Thyroid gland (tissue), 4 donors: ENCODE measurements around the gene RSPH9. TPM values are rescaled to one million over a fixed set of nuclear protein-coding genes. Genes with fewer than 3 reads are reported as not detected.

ENCODE experiments used
- DNase-seq, 2 donors: peaks; one replicate each; pipeline ENCODE4 v3.0.0-alpha.2; 2019
- H3K27ac ChIP-seq, 3 donors: fragments of 200-600 bp; sonication (generic); 1 replicate in 2 of 3; 2 replicates in 1 of 3; pipeline ENCODE4 v1.5.1; 2016 to 2019; ENCODE audit warnings: mild to moderate bottlenecking in 1 of 3, moderate library complexity in 1 of 3
- H3K27me3 ChIP-seq: fragments of 200-600 bp; sonication (generic); one replicate; pipeline ENCODE4 v1.5.1; 2019
- H3K36me3 ChIP-seq, 2 donors: fragments of 200-600 bp; sonication (generic); one replicate each; pipeline ENCODE4 v1.5.1; 2016 to 2019
- H3K4me1 ChIP-seq, 2 donors: fragments of 200-600 bp; sonication (generic); one replicate each; pipeline ENCODE4 v1.5.1; 2017 to 2019
- H3K4me3 ChIP-seq, 3 donors: fragments of 200-600 bp; sonication (generic); replicated peaks in 1 of 3; 1 replicate in 2 of 3; 2 replicates in 1 of 3; pipeline ENCODE4 v1.5.1; 2016; ENCODE audit warnings: mild to moderate bottlenecking in 1 of 3
- H3K9me3 ChIP-seq: fragments of 200-600 bp; sonication (generic); one replicate; pipeline ENCODE4 v1.5.1; 2017
- CTCF ChIP-seq, 6 experiments: fragments of 200-600 bp in 3 of 6; fragments of 450-650 bp in 3 of 6; sonication (generic) in 3 of 6; IDR thresholded peaks; one replicate each; pipeline ENCODE4 v1.5.1; 2016 to 2019; ENCODE audit warnings: antibody characterized with exemption in 6 of 6, mild to moderate bottlenecking in 2 of 6, inconsistent platforms in 1 of 6, moderate library complexity in 1 of 6
- POLR2A ChIP-seq, 2 donors: fragments of 450-650 bp; IDR thresholded peaks; one replicate each; pipeline ENCODE4 v1.6.1; 2017; ENCODE audit warnings: antibody characterized with exemption in 2 of 2, mild to moderate bottlenecking in 2 of 2, moderate library complexity in 1 of 2
- WGBS, 2 donors: methylation state at CpG; one replicate each; pipeline ENCODE4 v1.1.5; 2017; 5-methylcytosine and 5-hydroxymethylcytosine counted together
- intact Hi-C: fragments of 100-400 bp; cut with DNase I; formaldehyde crosslinking; loops from one replicate; pipeline ENCODE4 v1.15.1; 2023
- total RNA-seq, 4 donors: library from RNA; depleted of rRNA; stranded (reverse); fragments of >200 nt; gene quantifications; one replicate each; pipeline ENCODE4 v1.2.3, GENCODE V29; 2016

The RSPH9 gene
- total RNA-seq, 4 donors from 2014 or later, result 0.13 TPM; not detected in 3

GRCh38 chr6:43608807-43609206, 36.0 kb upstream of the RSPH9 start:
- TF ChIP-seq CTCF (IDR thresholded peaks at IDR 0.05) (no peak), POLR2A (IDR thresholded peaks at IDR 0.05) (no peak)
- Histone ChIP-seq H3K4me3 (no peak overlapping the region), H3K9me3 (no peaks in the 10 kb centered on the region), H3K36me3 (peaks cover 8 to 15% of the 10 kb centered on the region in 2 donors), H3K27ac (no peak overlapping the region), H3K27me3 (no peaks in the 10 kb centered on the region), H3K4me1 (no peaks in the 10 kb centered on the region)
- DNase-seq, result no peak
- 73 to 82% methylated on average over 1 of the region's 1 CpG for WGBS, 2 donors
- intact Hi-C loops, result no loop called here

DNA sequence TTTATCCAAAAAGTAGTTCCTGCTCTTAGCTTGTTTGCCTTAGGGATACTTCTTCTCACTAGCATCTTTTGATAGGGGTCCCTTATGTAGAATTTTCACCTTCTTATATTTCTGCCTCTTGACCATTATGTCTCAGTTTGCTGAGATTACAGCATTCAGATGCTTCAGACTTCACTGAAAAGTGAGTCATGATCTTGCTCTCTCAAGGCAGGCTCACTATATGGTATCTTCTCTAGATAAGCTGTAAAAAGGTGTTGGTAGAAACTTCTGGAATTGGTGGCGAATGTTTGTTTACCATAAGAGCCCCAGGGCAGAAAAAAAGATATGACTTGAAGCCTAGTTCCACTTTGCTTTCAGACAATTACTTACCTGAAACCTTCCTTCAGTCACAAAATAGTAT, 35.4 kb upstream of the RSPH9 start:
- Histone ChIP-seq H3K4me1 (no peaks in the 10 kb centered on the region), H3K27ac (no peak overlapping the region), H3K36me3 (peaks cover 14 to 20% of the 10 kb centered on the region in 2 donors), H3K9me3 (no peaks in the 10 kb centered on the region), H3K4me3 (no peak overlapping the region), H3K27me3 (no peaks in the 10 kb centered on the region)
- TF ChIP-seq POLR2A (IDR thresholded peaks at IDR 0.05), result no peak
- DNase-seq, result no peak
- intact Hi-C loops, result no loop called here
- 89 to 91% methylated on average over 1 of the region's 1 CpG for WGBS, 2 donors

DNA sequence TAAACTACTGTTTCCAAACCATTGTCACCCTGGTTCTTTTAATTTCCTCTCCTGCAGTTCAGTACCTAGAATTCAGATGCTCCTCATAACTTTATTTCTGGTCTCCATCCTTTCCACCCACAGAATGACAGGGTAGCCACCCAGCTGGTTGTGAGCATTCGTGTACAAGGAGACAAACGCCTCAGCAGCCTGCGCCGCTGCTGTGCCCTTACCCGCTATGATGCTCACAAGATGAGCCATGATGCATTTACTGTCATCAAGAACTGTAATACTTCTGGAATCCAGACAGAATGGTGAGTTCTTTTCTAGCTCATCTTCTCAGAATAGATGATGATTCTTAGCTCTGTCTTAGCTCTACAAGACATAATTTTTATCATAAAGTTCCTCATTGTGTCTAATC, 34.4 kb upstream of the RSPH9 start:
- Histone ChIP-seq H3K4me3 (no peak overlapping the region), H3K36me3 (peaks cover 13 to 20% of the 10 kb centered on the region in 2 donors), H3K4me1 (no peaks in the 10 kb centered on the region), H3K27ac (no peak overlapping the region), H3K9me3 (no peaks in the 10 kb centered on the region), H3K27me3 (no peaks in the 10 kb centered on the region)
- intact Hi-C loops, result no loop called here
- TF ChIP-seq CTCF (IDR thresholded peaks at IDR 0.05), result no peak
- no peak for TF ChIP-seq POLR2A (IDR thresholded peaks at IDR 0.05)
- WGBS, 2 donors, result 98% methylated on average over 5 of the region's 5 CpGs
- no peak for DNase-seq

GRCh38 chr6:43613721-43614395, 31.0 kb upstream of the RSPH9 start:
- Histone ChIP-seq H3K36me3 (peaks cover 13 to 20% of the 10 kb centered on the region in 2 donors), H3K27me3 (no peaks in the 10 kb centered on the region), H3K27ac (no peak overlapping the region), H3K4me1 (no peaks in the 10 kb centered on the region), H3K9me3 (no peaks in the 10 kb centered on the region), H3K4me3 (no peak overlapping the region)
- no peak for TF ChIP-seq POLR2A (IDR thresholded peaks at IDR 0.05)
- no peak for TF ChIP-seq CTCF (IDR thresholded peaks at IDR 0.05)
- intact Hi-C loops, result no loop called here
- 87 to 95% methylated on average over 6 of the region's 6 CpGs for WGBS, 2 donors
- DNase-seq, result no peak

GRCh38 chr6:43614396-43614730, 30.5 kb upstream of the RSPH9 start:
- DNase-seq, result no peak
- Histone ChIP-seq H3K27ac (no peak overlapping the region), H3K4me1 (no peaks in the 10 kb centered on the region), H3K27me3 (no peaks in the 10 kb centered on the region), H3K4me3 (no peak overlapping the region), H3K36me3 (peaks cover 13 to 20% of the 10 kb centered on the region in 2 donors), H3K9me3 (no peaks in the 10 kb centered on the region)
- intact Hi-C loops, result no loop called here
- WGBS, 2 donors, result 86 to 90% methylated on average over 3 of the region's 3 CpGs
- TF ChIP-seq POLR2A (IDR thresholded peaks at IDR 0.05), result no peak
- TF ChIP-seq CTCF (IDR thresholded peaks at IDR 0.05), result no peak
